HG02870 (cell line): Measurements from ENCODE around the gene ADGRB3.
"Not testable (repeated sequence)": the region's sequence is repeated elsewhere in the genome, so short reads cannot be mapped to it uniquely, and the experiment has no call there.

ENCODE experiments used
- ATAC-seq: cut with Tn5 transposase; IDR thresholded peaks from one replicate; pipeline ENCODE4 v1.9.1; 2021; ENCODE audit warnings: mild to moderate bottlenecking, moderate library complexity; ENCODE audit not compliant: unreplicated experiment

The ADGRB3 gene

DNA sequence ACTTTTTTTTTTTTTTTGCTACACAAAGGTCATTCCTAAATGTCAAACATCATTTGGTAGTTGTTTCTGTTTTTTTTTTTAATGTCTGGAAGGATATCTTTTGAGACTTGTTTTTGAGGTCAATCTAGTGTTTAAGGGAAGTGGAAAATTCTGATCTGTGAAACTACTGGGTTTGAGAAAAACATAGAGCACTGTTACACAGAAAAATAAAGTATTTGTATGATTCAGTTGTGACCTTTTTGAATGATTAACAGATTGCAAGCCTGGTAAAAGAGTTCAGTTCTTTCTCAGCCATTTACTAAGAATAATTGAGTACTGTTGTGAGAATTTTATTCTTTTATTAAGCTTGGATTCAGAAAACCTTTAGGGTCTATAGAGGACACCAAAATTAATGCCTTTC lies 276.7 kb downstream of the ADGRB3 start:
- ATAC-seq, result no peak

- not testable (repeated sequence) for ATAC-seq
These were observed 277.7 kb downstream of the ADGRB3 start for GRCh38 chr6:68912805-68913204.

- ATAC-seq, result no peak
These were observed 280.5 kb downstream of the ADGRB3 start for GRCh38 chr6:68915586-68915985.

GRCh38 chr6:68919537-68919936 lies 284.5 kb downstream of the ADGRB3 start:
- ATAC-seq, result no peak

GRCh38 chr6:68941345-68941744 lies 306.3 kb downstream of the ADGRB3 start:
- no peak for ATAC-seq

- ATAC-seq, result no peak
These were observed 312.6 kb downstream of the ADGRB3 start for GRCh38 chr6:68947721-68948120.

- ATAC-seq, result no peak
These were observed 316.2 kb downstream of the ADGRB3 start for GRCh38 chr6:68951270-68951669.

DNA sequence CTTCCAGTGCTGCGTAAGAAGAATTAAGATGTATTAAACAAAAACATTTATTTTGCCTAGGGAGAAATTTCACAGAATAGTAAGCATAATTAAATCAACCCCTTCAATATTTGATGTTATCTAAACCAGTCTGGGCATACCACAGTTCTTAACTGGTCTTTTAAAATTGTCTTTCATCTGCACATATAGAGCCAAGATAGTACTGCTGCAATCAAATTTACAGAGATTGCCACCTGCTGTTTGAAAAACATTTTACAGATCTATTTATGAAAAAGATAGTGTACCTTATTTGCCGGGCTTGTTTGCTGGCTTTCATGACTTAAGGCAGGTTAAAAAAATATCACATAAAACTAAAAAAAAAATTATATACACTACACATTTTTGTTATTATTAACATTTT lies 323.2 kb downstream of the ADGRB3 start:
- ATAC-seq, result peak; percentile 45

DNA sequence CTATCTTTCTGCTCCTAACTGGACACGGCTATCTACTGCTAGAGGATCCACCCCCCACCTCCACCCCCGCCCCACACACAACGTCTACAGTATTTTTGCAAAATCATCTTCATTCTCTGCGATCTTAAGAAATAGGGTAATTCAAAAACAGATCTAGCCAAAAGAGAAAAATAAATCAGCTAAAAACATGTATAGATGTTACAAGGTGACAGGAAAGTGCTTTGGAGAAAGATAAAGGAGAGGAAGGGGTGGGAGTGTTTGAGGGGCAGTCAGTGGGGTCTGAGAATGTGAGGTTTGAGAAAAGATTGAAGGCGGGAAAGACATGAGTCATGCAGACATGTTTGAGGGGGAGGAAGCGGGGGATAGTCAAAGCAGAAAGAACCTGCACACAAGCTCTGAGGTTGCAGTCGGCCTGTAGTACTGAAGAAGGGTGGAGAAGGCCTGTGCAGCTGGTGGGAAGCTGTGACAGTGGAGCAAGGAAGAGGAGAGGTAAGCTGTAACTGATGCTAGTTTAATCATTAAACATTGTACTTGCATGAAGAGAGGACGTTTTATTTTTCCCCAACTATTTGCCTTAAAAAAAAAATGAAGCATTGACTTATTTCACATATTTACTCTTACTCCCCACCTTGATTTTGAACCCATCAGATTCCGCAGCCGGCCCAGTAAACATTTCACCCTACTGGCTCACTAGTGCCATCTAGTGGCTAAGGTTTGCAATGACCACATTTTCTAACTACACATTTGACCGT lies 332.6 kb downstream of the ADGRB3 start:
- peak; percentile 90 for ATAC-seq

- ATAC-seq, result no peak
These were observed 333.2 kb downstream of the ADGRB3 start for GRCh38 chr6:68968301-68968649.

GRCh38 chr6:68973066-68973465 lies 338.0 kb downstream of the ADGRB3 start:
- no peak for ATAC-seq

GRCh38 chr6:68975064-68975463 lies 340.0 kb downstream of the ADGRB3 start:
- no peak for ATAC-seq

GRCh38 chr6:68975816-68976215 lies 340.7 kb downstream of the ADGRB3 start:
- no peak for ATAC-seq

DNA sequence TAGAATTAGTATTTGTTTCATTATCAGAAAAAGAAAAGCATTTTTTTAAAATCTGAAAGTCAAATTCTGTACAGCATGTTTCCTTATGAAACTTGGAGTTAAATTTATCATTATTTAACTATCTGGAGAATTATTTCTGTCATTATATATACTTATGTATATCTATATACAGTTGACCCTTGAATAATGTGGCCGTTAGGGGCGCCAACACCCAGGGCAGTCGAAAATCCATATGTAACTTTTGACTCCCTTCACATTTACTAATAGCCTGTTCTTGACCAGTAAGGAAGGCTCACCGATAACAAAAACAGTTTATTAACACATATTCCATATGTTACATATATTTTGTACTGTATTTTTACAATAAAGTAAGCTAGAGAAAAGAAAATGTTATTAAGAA lies 341.2 kb downstream of the ADGRB3 start:
- no peak for ATAC-seq

DNA sequence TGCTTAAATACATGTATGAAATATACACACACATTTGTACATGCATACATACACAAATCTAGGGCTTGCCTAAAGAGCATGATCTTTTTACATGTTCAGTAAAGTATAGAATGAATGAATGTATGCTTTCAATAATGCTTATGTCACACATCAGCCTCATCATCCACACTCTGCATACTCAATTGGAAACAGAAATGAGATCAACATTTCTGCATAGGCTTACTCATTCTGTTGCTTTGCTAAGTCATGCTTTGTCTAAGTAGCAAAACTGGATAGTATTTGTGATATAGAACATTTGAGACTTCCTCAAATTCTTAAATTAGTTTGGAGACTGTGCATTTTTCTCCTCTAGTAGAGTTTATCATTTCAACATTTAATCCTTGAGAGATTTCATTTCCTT lies 343.3 kb downstream of the ADGRB3 start:
- no peak for ATAC-seq

DNA sequence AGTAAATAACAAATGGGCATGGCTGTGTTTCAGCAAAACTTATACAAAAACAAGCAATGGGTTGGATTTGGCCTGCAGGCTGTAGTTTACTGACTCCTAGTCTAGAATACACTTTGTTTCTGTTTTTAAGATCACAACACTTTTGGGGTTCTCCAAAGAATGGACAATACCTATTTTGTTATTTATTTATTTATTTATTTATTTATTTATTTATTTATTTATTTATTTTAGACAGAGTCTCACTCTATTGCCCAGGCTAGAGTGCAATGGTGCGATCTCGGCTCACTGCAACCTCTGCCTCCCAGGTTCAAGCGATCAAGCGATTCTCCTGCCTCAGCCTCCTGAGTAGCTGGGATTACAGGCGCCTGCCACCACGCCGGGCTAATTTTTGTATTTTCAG lies 346.6 kb downstream of the ADGRB3 start:
- not testable (repeated sequence) for ATAC-seq

GRCh38 chr6:68988698-68989097 lies 353.6 kb downstream of the ADGRB3 start:
- ATAC-seq, result no peak

GRCh38 chr6:68990317-68990716 lies 355.2 kb downstream of the ADGRB3 start:
- ATAC-seq, result no peak

GRCh38 chr6:68993911-68994310 lies 358.8 kb downstream of the ADGRB3 start:
- no peak for ATAC-seq

DNA sequence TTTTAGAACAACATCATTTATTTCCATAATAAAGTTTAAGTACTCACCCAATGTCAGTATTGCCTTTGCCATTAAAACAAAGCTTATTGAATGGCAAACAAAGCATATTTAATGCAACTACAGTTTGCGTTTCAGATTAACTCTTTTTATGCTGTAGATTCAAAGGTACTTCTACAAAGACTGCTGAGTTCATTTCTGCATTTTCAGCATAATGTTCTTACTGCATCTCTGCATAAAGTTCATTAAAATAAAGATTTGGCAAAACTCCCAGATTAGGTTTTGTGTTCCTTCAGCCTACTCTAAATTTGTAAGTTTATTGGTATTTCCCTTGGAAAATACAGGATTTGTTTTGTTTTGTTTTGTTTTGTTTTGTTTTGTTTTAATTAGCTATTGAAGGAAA lies 359.4 kb downstream of the ADGRB3 start:
- ATAC-seq, result no peak

- ATAC-seq, result no peak
These were observed 370.1 kb downstream of the ADGRB3 start for GRCh38 chr6:69005199-69005598.

- ATAC-seq, result no peak
These were observed 372.7 kb downstream of the ADGRB3 start for GRCh38 chr6:69007781-69008180.

DNA sequence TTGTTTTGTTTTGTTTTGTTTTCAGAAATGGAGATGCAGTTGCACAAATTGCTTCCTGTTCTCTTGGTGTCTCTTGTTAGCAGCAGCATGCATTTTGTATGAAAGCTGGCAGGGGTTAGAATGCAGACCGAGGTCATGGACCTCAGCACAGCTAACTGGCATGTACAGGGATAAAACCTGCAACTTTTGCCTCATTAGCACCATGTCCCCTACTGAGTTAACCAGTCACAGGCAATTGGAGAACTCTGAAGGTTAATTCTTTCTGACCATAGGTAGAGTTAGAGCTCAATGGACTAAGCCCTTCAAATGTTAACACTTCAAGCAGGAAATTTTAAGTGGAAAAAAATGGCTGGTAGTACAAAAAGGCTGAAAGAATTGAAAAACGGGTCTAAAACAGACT lies 377.1 kb downstream of the ADGRB3 start:
- no peak for ATAC-seq
